ENCODE data around the gene AKT3.

AKT3 gene

DNA sequence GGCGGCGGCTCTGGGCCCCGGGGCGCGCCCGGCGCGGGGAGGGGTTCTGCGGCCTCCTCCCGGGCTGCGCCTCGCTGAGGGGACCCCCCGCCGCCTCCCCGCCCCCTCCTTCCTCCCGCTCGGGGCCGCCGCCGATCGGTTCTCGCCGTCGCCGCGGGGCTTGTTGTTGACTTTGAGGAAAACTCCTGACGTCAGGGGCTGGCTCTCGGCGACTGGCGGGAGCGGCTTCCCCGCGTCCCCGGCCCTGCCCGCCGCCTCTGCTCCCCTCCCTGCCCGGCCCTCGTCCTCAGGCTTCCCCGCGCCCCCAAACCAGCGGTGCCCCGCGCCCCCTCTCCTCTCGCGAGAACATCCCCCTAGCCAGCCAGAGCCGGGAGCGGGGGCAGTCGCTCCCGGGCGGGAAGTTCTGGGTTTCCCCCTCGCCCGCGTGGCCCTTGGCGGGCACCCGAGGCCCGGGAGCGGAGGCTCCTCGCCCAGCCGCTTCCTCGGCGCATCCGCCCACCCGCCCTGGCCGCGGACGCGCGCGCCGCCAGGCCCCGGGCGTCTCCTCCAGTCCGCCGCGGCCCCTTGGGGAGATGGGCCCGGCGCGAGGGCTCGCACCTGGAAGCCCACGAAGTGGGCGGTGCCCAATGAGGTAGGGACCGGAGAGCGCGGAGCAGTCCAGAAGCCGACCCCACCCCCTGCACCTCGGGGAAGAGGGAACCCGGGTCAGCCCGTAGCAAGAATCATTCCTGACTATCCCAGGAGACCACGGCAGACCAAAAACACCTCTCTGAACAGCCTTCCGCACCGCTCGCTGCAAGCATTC is 611 bp upstream of the AKT3 start:
- Histone ChIP-seq H2AFZ (ENCODE audit: low read length) (peak overlapping the region; percentile 69), H3K9ac (ENCODE audit: low read length) (peak overlapping the region; percentile 83)

DNA sequence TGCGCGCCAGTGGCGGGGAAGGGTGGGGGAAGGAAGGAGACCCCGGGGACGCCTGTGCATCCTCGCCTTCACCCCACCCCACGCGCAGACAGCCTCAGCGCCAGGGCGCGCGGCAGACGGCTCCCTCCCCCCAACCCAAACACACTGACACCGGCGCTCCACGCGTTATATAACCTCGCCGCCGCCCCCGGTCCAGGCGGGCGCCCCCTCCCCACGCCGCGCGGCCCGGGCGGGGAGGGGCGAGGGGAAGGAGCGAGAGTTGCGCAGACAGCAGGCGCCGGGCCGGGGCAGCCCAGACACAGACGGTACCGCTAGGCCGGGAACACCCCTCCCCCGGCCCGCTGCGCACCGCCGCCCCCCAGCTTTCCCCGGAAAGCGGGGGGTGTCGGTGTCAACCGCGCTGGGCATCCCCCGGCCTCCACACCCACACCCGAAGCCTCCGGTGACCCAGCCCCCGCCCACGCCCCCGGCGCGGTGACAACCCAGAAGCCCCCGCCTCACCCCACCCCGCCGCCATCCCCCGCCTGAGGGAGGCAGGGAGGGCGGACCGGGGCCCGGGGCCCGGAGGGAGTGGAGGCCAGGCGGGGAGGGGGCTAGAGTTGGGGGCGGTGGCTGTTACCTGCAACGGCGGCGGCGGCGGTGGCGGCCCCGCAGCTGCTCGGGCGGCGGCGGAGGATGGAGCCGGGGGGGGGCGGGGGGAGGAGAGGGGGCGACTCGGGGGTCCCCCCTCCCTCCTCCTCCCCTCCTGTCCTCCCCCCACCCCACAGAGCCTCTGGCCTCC is 432 bp downstream of the AKT3 start:
- Histone ChIP-seq H3K27ac (ENCODE audit: low read length) (no peak overlapping the region), H3K27me3 (replicated peaks; ENCODE audit: insufficient read depth, low read length) (peaks cover 11% of the 10 kb centered on the region; the same call in 1 of the 2 replicates), H3K9me3 (replicated peaks; ENCODE audit: insufficient read depth, low read length) (no peaks in the 10 kb centered on the region), H3K36me3 (replicated peaks; ENCODE audit: insufficient read depth, low read length) (no peaks in the 10 kb centered on the region), H2AFZ (ENCODE audit: low read length) (peak overlapping the region; percentile 54), H3K9ac (ENCODE audit: low read length) (peak overlapping the region; percentile 26; the same call in 1 of the 2 replicates), H3F3A (ENCODE audit: insufficient read depth, low read length) (peaks cover 12% of the 10 kb centered on the region), H3K79me2 (ENCODE audit: low read length) (peaks cover 1% of the 10 kb centered on the region; the same call in 1 of the 2 replicates), H3K4me3 (ENCODE audit: low read length) (peak overlapping the region; percentile 62), H3K4me1 (ENCODE audit: low read length) (peaks cover 11% of the 10 kb centered on the region), H4K20me1 (ENCODE audit: insufficient read depth, low read length) (no peaks in the 10 kb centered on the region), H3K9me2 (replicated peaks; ENCODE audit: insufficient read depth, low read length) (no peaks in the 10 kb centered on the region), H3K4me2 (ENCODE audit: low read depth, low read length) (peak overlapping the region; percentile 60)
- TF ChIP-seq EZH2phosphoT487 (IDR thresholded peaks at IDR 0.05; ENCODE audit: low read length), result no peak
- TF ChIP-seq, protein P1, sequence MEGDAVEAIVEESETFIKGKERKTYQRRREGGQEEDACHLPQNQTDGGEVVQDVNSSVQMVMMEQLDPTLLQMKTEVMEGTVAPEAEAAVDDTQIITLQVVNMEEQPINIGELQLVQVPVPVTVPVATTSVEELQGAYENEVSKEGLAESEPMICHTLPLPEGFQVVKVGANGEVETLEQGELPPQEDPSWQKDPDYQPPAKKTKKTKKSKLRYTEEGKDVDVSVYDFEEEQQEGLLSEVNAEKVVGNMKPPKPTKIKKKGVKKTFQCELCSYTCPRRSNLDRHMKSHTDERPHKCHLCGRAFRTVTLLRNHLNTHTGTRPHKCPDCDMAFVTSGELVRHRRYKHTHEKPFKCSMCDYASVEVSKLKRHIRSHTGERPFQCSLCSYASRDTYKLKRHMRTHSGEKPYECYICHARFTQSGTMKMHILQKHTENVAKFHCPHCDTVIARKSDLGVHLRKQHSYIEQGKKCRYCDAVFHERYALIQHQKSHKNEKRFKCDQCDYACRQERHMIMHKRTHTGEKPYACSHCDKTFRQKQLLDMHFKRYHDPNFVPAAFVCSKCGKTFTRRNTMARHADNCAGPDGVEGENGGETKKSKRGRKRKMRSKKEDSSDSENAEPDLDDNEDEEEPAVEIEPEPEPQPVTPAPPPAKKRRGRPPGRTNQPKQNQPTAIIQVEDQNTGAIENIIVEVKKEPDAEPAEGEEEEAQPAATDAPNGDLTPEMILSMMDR (IDR thresholded peaks at IDR 0.05; ENCODE audit: low read length), result no peak
- TF ChIP-seq EZH2 (optimal IDR thresholded peaks at IDR 0.05; ENCODE audit: low read depth, low read length), result no peak
- DNase-seq, result no peak

More for the DNA sequence above, 611 bp upstream of the AKT3 start:
- H3K9me2 ChIP-seq (replicated peaks; ENCODE audit: insufficient read depth, low read length), result no peaks in the 10 kb centered on the region
- H3K4me1 ChIP-seq (ENCODE audit: low read length), result peaks cover 18% of the 10 kb centered on the region
- no peaks in the 10 kb centered on the region for H3K9me3 ChIP-seq (replicated peaks; ENCODE audit: insufficient read depth, low read length)
- peak overlapping the region; percentile 69; the same call in 1 of the 2 replicates for H3K27ac ChIP-seq (ENCODE audit: low read length)
- no peaks in the 10 kb centered on the region for H4K20me1 ChIP-seq (ENCODE audit: insufficient read depth, low read length)
- no peaks in the 10 kb centered on the region; the same call in 1 of the 2 replicates for H3K79me2 ChIP-seq (ENCODE audit: low read length)
- H3K36me3 ChIP-seq (replicated peaks; ENCODE audit: insufficient read depth, low read length), result no peaks in the 10 kb centered on the region
- peak overlapping the region; percentile 87 for H3K4me2 ChIP-seq (ENCODE audit: low read depth, low read length)
- no peak for TF ChIP-seq EZH2phosphoT487 (IDR thresholded peaks at IDR 0.05; ENCODE audit: low read length)
- no peak for TF ChIP-seq EZH2 (optimal IDR thresholded peaks at IDR 0.05; ENCODE audit: low read depth, low read length)
- TF ChIP-seq, protein P1 (IDR thresholded peaks at IDR 0.05; ENCODE audit: low read length), result no peak
- H3K27me3 ChIP-seq (replicated peaks; ENCODE audit: insufficient read depth, low read length), result peaks cover 11% of the 10 kb centered on the region; the same call in 1 of the 2 replicates
- DNase-seq, result peak; percentile 74
- peak overlapping the region; percentile 74 for H3K4me3 ChIP-seq (ENCODE audit: low read length)
- peaks cover 12% of the 10 kb centered on the region for H3F3A ChIP-seq (ENCODE audit: insufficient read depth, low read length)

GRCh38 chr1:243848858-243849420 is 1.1 kb downstream of the AKT3 start:
- H3K9me2 ChIP-seq (replicated peaks; ENCODE audit: insufficient read depth, low read length), result no peaks in the 10 kb centered on the region
- H3K79me2 ChIP-seq (ENCODE audit: low read length), result peaks cover 7% of the 10 kb centered on the region; the same call in 1 of the 2 replicates
- no peaks in the 10 kb centered on the region for H4K20me1 ChIP-seq (ENCODE audit: insufficient read depth, low read length)
- no peaks in the 10 kb centered on the region for H3K9me3 ChIP-seq (replicated peaks; ENCODE audit: insufficient read depth, low read length)
- peak; percentile 11 for DNase-seq
- H3F3A ChIP-seq (ENCODE audit: insufficient read depth, low read length), result peaks cover 12% of the 10 kb centered on the region
- TF ChIP-seq, protein P1 (IDR thresholded peaks at IDR 0.05; ENCODE audit: low read length), result no peak
- no peak for TF ChIP-seq EZH2 (optimal IDR thresholded peaks at IDR 0.05; ENCODE audit: low read depth, low read length)
- no peak for TF ChIP-seq EZH2phosphoT487 (IDR thresholded peaks at IDR 0.05; ENCODE audit: low read length)
- no peaks in the 10 kb centered on the region for H3K36me3 ChIP-seq (replicated peaks; ENCODE audit: insufficient read depth, low read length)
- peak overlapping the region; percentile 54; the same call in 1 of the 2 replicates for H2AFZ ChIP-seq (ENCODE audit: low read length)
- no peak overlapping the region for H3K9ac ChIP-seq (ENCODE audit: low read length)
- peaks cover 11% of the 10 kb centered on the region for H3K4me1 ChIP-seq (ENCODE audit: low read length)
- peak overlapping the region; percentile 60 for H3K4me2 ChIP-seq (ENCODE audit: low read depth, low read length)
- peaks cover 11% of the 10 kb centered on the region; the same call in 1 of the 2 replicates for H3K27me3 ChIP-seq (replicated peaks; ENCODE audit: insufficient read depth, low read length)
- peak overlapping the region; percentile 62 for H3K4me3 ChIP-seq (ENCODE audit: low read length)
- H3K27ac ChIP-seq (ENCODE audit: low read length), result no peak overlapping the region

All from MM.1S (cell line).